ENCODE results near the gene SIDT2.
"Not testable (repeated sequence)": the region's sequence is repeated elsewhere in the genome, so short reads cannot be mapped to it uniquely, and the experiment has no call there.

DNA sequence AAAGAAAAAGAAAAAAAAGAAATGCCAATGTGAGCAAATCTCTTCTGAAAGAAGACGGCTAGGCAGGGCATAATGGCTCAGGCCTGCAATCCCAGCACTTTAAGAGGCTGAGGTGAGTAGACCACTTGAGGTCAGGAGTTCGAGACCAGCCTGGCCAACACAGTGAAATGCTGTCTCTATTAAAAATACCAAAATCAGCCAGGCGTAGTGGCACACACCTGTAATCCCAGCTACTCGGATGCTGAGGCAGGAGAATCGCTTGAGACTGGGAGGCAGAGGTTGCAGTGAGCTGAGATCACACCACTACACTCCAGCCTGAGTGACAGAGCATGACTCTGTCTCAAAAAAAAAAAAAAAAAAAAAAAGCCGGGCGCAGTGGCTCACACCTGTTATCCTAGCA, 48.1 kb upstream of the SIDT2 start:
- TF ChIP-seq RCOR1 (IDR thresholded peaks at IDR 0.05; ENCODE audit: insufficient replicate concordance, low read length); POLR2A (IDR thresholded peaks at IDR 0.05; ENCODE audit: low read depth, low read length); SMC3 (IDR thresholded peaks at IDR 0.05; ENCODE audit: low read depth, low read length); CEBPB (IDR thresholded peaks at IDR 0.05; ENCODE audit: low read depth, low read length); MAFK (IDR thresholded peaks at IDR 0.05; ENCODE audit: low read depth, low read length); BHLHE40 (IDR thresholded peaks at IDR 0.05; ENCODE audit: low read depth, low read length): not testable (repeated sequence)
- TF ChIP-seq, protein P1, sequence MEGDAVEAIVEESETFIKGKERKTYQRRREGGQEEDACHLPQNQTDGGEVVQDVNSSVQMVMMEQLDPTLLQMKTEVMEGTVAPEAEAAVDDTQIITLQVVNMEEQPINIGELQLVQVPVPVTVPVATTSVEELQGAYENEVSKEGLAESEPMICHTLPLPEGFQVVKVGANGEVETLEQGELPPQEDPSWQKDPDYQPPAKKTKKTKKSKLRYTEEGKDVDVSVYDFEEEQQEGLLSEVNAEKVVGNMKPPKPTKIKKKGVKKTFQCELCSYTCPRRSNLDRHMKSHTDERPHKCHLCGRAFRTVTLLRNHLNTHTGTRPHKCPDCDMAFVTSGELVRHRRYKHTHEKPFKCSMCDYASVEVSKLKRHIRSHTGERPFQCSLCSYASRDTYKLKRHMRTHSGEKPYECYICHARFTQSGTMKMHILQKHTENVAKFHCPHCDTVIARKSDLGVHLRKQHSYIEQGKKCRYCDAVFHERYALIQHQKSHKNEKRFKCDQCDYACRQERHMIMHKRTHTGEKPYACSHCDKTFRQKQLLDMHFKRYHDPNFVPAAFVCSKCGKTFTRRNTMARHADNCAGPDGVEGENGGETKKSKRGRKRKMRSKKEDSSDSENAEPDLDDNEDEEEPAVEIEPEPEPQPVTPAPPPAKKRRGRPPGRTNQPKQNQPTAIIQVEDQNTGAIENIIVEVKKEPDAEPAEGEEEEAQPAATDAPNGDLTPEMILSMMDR (conservative IDR thresholded peaks at IDR 0.05; ENCODE audit: low read depth, low read length), result not testable (repeated sequence)
- TF ChIP-seq, protein P2, sequence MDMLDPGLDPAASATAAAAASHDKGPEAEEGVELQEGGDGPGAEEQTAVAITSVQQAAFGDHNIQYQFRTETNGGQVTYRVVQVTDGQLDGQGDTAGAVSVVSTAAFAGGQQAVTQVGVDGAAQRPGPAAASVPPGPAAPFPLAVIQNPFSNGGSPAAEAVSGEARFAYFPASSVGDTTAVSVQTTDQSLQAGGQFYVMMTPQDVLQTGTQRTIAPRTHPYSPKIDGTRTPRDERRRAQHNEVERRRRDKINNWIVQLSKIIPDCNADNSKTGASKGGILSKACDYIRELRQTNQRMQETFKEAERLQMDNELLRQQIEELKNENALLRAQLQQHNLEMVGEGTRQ (IDR thresholded peaks at IDR 0.05; ENCODE audit: low read depth, low read length), result not testable (repeated sequence)
